ENCODE results near the gene METAP1.
"Not testable (repeated sequence)": the region's sequence is repeated elsewhere in the genome, so short reads cannot be mapped to it uniquely, and the experiment has no call there.

Gene METAP1

GRCh38 chr4:99099311-99099710, 103.8 kb downstream of the METAP1 start:
- no peak for DNase-seq (ENCODE audit: low read depth in 2 of 2)

GRCh38 chr4:99099814-99100213, 104.3 kb downstream of the METAP1 start:
- not testable (repeated sequence) for DNase-seq (ENCODE audit: low read depth in 2 of 2)

GRCh38 chr4:99100876-99101275, 105.4 kb downstream of the METAP1 start:
- DNase-seq (ENCODE audit: low read depth in 2 of 2): no peak

- no peak for DNase-seq (ENCODE audit: low read depth in 2 of 2)
Measured at GRCh38 chr4:99102634-99103033, 107.1 kb downstream of the METAP1 start.

- no peak for DNase-seq (ENCODE audit: low read depth in 2 of 2)
Measured at GRCh38 chr4:99103166-99103565, 107.6 kb downstream of the METAP1 start.

- no peak for DNase-seq (ENCODE audit: low read depth in 2 of 2)
Measured at GRCh38 chr4:99104153-99104552, 108.6 kb downstream of the METAP1 start.

- not testable (repeated sequence) for DNase-seq (ENCODE audit: low read depth in 2 of 2)
Measured at GRCh38 chr4:99109286-99109685, 113.8 kb downstream of the METAP1 start.

All from fibroblast of skin of left biceps (primary cell).